Keratinocyte (primary cell): Measurements from ENCODE around the gene PRMT2. TPM values are rescaled to one million over a fixed set of nuclear protein-coding genes. Genes with fewer than 3 reads are reported as not detected.

Experiments used
- DNase-seq: peaks from one replicate; pipeline ENCODE4 v3.0.0-alpha.2; 2011; ENCODE audit warnings: low read depth, missing footprints, low spot score
- FAIRE-seq: peaks from 2 replicates; lab custom pipeline; 2011; peaks lifted over from hg19 to GRCh38; lab: Jason Lieb, UNC
- H2AFZ ChIP-seq: 2 replicates; pipeline ENCODE4 v1.6.0; 2012; ENCODE audit warnings: low read length, control low read depth, inconsistent platforms; ENCODE audit not compliant: control insufficient read depth
- H3K27ac ChIP-seq: 2 replicates; pipeline ENCODE4 v1.5.1; 2011; ENCODE audit warnings: low read length; ENCODE audit not compliant: control insufficient read depth, insufficient read depth
- H3K27me3 ChIP-seq: 3 replicates; pipeline ENCODE4 v1.6.0; 2011; ENCODE audit warnings: low read length; ENCODE audit not compliant: control insufficient read depth, insufficient read depth; ENCODE audit errors: extremely low read depth
- H3K36me3 ChIP-seq, 2 experiments: 2 replicates in 1 of 2; 3 replicates in 1 of 2; pipeline ENCODE4 v1.5.1; 2011; ENCODE audit warnings: low read length in 2 of 2, mild to moderate bottlenecking in 1 of 2; ENCODE audit not compliant: control insufficient read depth in 2 of 2, insufficient read depth in 2 of 2; ENCODE audit errors: extremely low read depth in 1 of 2
- H3K4me1 ChIP-seq: 3 replicates; pipeline ENCODE4 v1.5.1; 2011; ENCODE audit warnings: low read length; ENCODE audit not compliant: control insufficient read depth, insufficient read depth; ENCODE audit errors: extremely low read depth
- H3K4me2 ChIP-seq: 3 replicates; pipeline ENCODE4 v1.6.0; 2011; ENCODE audit warnings: low read depth, low read length; ENCODE audit not compliant: control insufficient read depth, insufficient read depth; ENCODE audit errors: extremely low read depth
- H3K4me3 ChIP-seq, 3 experiments: fragments of 200-600 bp in 1 of 3; sonication (generic) in 1 of 3; 2 replicates in 2 of 3; 3 replicates in 1 of 3; pipeline ENCODE4 v1.5.1; 2011 to 2016; ENCODE audit warnings: low read length in 3 of 3, mild to moderate bottlenecking in 3 of 3, control low read depth in 2 of 3, inconsistent platforms in 1 of 3, low read depth in 1 of 3, mixed read lengths in 1 of 3, mixed run types in 1 of 3, moderate library complexity in 1 of 3; ENCODE audit not compliant: control insufficient read depth in 2 of 3, insufficient read depth in 2 of 3; ENCODE audit errors: extremely low read depth in 1 of 3
- H3K79me2 ChIP-seq: 2 replicates; pipeline ENCODE4 v1.6.0; 2012; ENCODE audit warnings: low read length; ENCODE audit not compliant: control insufficient read depth, insufficient read depth
- H3K9ac ChIP-seq: 3 replicates; pipeline ENCODE4 v1.6.0; 2011; ENCODE audit warnings: low read length; ENCODE audit not compliant: control insufficient read depth, insufficient read depth; ENCODE audit errors: extremely low read depth
- H3K9me1 ChIP-seq: 3 replicates; pipeline ENCODE4 v1.6.0; 2011; ENCODE audit warnings: low read length; ENCODE audit not compliant: control insufficient read depth, insufficient read depth; ENCODE audit errors: extremely low read depth
- H3K9me3 ChIP-seq: 2 replicates; pipeline ENCODE4 v1.5.1; 2012; ENCODE audit warnings: low read depth, low read length; ENCODE audit not compliant: control insufficient read depth
- H4K20me1 ChIP-seq: 3 replicates; pipeline ENCODE4 v1.6.0; 2011; ENCODE audit warnings: low read length; ENCODE audit not compliant: control insufficient read depth, insufficient read depth; ENCODE audit errors: extremely low read depth
- CTCF ChIP-seq, 3 experiments: IDR thresholded peaks in 1 of 3; conservative IDR thresholded peaks in 1 of 3; optimal IDR thresholded peaks in 1 of 3; 2 replicates in 2 of 3; 3 replicates in 1 of 3; pipeline versions ENCODE3 to v1.5.1; 2011; ENCODE audit warnings: low read length in 3 of 3, mild to moderate bottlenecking in 3 of 3, moderate library complexity in 2 of 3, control low read depth in 1 of 3, inconsistent platforms in 1 of 3; ENCODE audit not compliant: insufficient read depth in 2 of 3; ENCODE audit errors: extremely low read depth in 1 of 3
- EZH2 ChIP-seq: IDR thresholded peaks from one replicate; pipeline ENCODE4 v1.6.1; 2012; ENCODE audit warnings: inconsistent platforms, mild to moderate bottlenecking, low read length, moderate library complexity
- dilution Hi-C: fragments of 300-500 bp; cut with MboI; formaldehyde crosslinking; loops from one replicate; pipeline ENCODE4 v1.7.0; 2020; ENCODE audit warnings: low sequenced_read_pairs; ENCODE audit not compliant: extremely low pct_ligation_motif_present
- polyA plus RNA-seq, 5 experiments: library from polyadenylated mRNA; depleted of rRNA in 3 of 5; stranded (reverse) in 3 of 5; stranded (forward) in 1 of 5; unstranded in 1 of 5; fragments of >200 nt; gene quantifications; 1 replicate in 1 of 5; 2 replicates in 3 of 5; 3 replicates in 1 of 5; pipeline versions ENCODE4 v1.2.1 to v1.2.3, GENCODE V29; 2011 to 2012; ENCODE audit warnings: missing spikeins in 2 of 5, low read depth in 1 of 5, low replicate concordance in 1 of 5

Gene PRMT2
- polyA plus RNA-seq, 1 donor (not counting 4 experiments of a cell fraction or from before 2014, with no cell fraction given), result 97.3 TPM

- H3K79me2 ChIP-seq, result no peaks in the 10 kb centered on the region
- H3K9ac ChIP-seq, result no peak overlapping the region
- no peaks in the 10 kb centered on the region for H4K20me1 ChIP-seq
- H2AFZ ChIP-seq, result no peak overlapping the region
- no peak overlapping the region for H3K27ac ChIP-seq
- no peaks in the 10 kb centered on the region for H3K27me3 ChIP-seq
- no peak for TF ChIP-seq EZH2
- TF ChIP-seq CTCF (optimal IDR thresholded peaks at IDR 0.05 in 1 of 3, IDR thresholded peaks at IDR 0.05 in 1 of 3, conservative IDR thresholded peaks at IDR 0.05 in 1 of 3; ENCODE audit: extremely low read depth in 1 of 3, insufficient read depth in 2 of 3, low read length in 3 of 3), result no peak
- H3K9me1 ChIP-seq, result no peaks in the 10 kb centered on the region
- FAIRE-seq (no peak), DNase-seq (no peak)
- H3K9me3 ChIP-seq, result no peaks in the 10 kb centered on the region
- no peaks in the 10 kb centered on the region for H3K4me1 ChIP-seq
- dilution Hi-C loops, result no loop called here
- no peaks in the 10 kb centered on the region for H3K36me3 ChIP-seq
- H3K4me2 ChIP-seq, result no peak overlapping the region
- H3K4me3 ChIP-seq, result no peak overlapping the region
Observed at GRCh38 chr21:46619846-46620245, 15.6 kb upstream of the PRMT2 start.

- H3K27ac ChIP-seq, result no peak overlapping the region
- H3K4me1 ChIP-seq, result no peaks in the 10 kb centered on the region
- no peak for TF ChIP-seq EZH2
- TF ChIP-seq CTCF (optimal IDR thresholded peaks at IDR 0.05 in 1 of 3, IDR thresholded peaks at IDR 0.05 in 1 of 3, conservative IDR thresholded peaks at IDR 0.05 in 1 of 3; ENCODE audit: extremely low read depth in 1 of 3, insufficient read depth in 2 of 3, low read length in 3 of 3), result no peak
- dilution Hi-C loops, result no loop called here
- no peaks in the 10 kb centered on the region for H3K79me2 ChIP-seq
- no peak for FAIRE-seq
- H2AFZ ChIP-seq, result no peak overlapping the region
- DNase-seq, result no peak
- H3K9ac ChIP-seq, result no peak overlapping the region
- H3K9me1 ChIP-seq, result no peaks in the 10 kb centered on the region
- no peak overlapping the region for H3K4me2 ChIP-seq
- peaks cover 5% of the 10 kb centered on the region for H3K9me3 ChIP-seq
- no peaks in the 10 kb centered on the region for H3K36me3 ChIP-seq
- no peaks in the 10 kb centered on the region for H3K27me3 ChIP-seq
- H4K20me1 ChIP-seq, result no peaks in the 10 kb centered on the region
- H3K4me3 ChIP-seq, result no peak overlapping the region
Observed at GRCh38 chr21:46620846-46621245, 14.6 kb upstream of the PRMT2 start.
